Measurements from ENCODE around the gene COQ9.
"Not testable (repeated sequence)": the region's sequence is repeated elsewhere in the genome, so short reads cannot be mapped to it uniquely, and the experiment has no call there.

COQ9 gene

DNA sequence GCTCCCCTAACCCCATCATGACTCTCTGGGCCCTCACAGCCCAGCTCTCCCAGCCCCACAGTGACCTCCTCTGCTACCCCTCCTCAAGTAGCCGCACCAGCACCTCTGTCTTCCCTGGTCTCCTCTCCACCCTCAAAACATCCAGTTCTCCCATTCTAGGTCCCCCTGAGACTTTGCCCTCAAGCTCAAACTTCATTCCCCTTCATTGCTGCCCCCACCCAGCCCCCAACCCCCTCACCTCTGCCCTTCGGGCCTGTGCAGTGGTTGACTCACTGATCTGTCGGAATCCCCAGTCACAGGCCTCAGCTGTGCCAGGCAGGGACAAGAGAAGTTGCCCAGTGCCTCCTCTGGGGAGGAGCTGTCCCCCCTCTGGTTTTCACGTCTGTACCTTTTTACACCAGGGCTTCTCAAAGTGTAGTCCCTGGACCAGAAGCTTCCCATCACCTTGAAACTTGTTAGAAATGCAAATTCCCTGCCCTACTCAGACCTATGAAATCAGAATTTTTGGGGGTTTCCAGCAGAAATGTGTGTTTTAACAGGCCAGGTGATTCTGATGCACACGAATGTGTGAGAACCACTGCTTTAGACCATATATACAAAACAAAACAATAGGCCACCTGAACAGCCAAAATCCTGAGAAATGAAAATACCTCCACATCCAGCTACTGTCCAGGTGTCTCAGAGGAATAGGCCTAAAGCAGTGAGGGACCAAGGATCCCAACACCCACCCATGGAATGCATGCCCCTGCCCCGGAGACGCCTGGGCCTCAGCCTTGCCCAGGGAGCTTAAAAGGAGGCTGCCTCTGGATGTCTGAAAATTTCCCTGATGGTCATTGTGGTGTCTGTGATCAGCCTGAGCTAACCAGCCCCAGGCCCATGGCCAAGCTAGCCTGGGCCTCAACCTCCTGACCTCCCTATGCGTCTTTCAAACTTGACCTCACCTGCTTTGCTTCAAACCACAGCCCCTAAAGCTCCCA is 39.9 kb downstream of the COQ9 start:
- no peak for FAIRE-seq

DNA sequence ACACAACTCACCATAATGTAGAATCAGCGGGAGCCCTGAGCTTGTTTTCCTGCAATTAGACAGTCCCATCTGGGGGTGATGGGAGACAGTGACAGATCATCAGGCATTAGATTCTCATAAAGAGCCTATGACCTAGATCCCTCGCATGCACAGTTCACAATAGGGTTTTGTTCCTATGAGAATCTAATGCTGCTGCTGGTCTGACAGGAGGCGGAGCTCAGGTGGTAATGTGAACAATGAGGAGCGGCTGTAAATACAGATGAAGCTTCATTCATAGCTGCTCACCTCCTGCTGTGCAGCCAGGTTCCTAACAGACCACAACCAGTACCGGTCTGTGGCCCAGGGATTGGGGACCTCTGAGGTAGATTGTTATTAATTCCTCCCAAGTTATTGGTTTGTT is 42.0 kb downstream of the COQ9 start:
- FAIRE-seq, result no peak

DNA sequence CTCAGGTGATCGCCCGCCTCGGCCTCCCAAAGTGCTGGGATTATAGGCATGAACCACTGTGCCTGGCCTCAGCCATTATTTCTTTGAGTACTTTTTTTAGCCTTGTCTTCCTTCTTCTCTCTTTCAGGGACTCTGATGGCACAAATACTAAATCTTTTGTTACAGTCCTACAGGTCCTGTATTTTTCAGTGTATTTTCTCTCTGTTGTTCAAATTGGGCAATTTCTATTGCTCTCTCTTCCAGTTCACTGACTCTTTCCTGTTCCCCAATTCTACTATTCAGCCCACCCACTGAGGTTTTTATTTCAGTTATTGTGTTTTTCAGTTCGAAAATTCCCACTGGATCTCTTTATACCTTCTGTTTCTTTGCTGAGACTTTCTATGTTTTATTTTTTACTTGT is 46.5 kb downstream of the COQ9 start:
- FAIRE-seq, result no peak

DNA sequence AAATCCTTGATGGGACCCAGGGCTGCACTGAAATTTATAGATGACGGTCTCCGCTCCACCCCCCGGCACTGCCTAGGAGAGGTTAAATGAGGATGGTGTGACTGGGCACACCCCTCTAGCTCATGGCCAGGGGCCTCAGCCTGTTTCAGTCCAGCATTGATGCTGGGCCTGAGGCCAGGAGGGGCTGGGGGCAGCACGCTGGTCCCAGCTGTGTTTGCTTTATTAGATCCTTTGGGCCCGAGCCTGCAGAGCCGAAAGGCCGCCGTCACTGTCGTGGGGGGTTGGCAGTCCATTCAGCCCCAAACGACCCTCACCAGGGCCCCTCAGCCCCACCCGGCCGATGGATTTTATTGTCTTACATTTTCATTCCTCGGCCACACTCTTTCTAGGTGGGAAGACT is 49.8 kb downstream of the COQ9 start:
- no peak for FAIRE-seq

DNA sequence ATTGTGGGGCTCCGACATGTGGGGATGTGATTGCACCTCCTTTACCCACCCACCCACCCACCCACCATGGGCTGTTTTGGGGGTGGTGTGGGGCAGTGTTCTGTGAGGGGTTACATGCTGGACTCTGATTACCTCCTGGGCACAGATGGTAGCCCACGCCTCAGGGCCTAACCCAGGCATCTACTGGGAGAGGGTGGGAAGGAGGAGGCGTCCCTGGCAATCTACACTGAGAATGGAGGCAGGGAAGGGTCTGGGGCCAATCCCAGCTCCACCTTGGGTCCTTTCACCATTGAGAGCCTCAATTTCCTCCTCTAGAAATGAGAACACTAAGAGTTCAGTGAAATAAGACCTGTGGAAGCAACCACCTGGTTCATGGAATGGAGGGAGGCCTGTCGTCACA is 50.8 kb downstream of the COQ9 start:
- FAIRE-seq, result no peak

DNA sequence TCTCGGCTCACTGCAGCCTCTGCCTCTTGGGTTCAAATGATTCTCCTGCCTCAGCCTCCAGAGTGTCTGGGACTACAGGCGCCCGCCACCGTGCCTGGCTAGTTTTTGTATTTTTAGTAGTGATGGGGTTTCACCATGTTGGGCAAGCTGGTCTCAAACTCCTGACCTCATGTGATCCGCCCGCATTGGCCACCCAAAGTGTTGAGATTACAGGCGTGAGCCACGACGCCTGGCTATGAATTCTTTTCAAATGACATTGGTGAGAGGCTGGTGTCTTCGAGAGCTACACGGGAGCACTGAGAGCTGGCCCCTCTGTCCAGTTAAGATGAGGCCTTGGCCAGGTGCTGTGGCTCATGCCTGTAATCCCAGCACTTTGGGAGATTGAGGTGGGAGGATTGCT is 52.7 kb downstream of the COQ9 start:
- FAIRE-seq, result not testable (repeated sequence)

DNA sequence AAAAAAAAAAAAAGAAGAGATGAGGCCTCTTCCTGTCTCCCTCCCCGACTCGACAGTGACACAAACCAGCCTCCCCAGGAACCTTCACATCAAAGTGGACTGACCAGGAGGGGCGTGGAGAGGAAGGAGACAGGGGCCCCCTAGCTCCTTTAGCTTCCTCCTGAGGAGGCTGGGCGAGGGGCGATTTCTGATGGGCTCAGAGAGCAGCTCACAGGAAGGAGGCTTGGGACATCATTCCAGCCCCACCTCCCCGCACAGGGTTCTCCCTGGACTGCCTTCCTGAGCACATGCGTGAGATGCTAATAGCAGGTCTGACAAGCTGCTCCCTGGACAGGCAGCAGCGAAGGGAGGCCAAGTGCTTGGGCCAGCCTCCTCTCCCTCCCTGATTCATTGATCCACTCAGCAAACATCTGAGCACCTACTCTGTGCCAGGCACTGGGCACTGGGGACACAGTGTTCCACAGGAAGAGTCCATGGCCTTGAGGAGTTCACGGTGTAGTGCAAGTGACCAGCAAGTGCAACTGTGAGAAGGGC is 53.4 kb downstream of the COQ9 start:
- no peak for FAIRE-seq

DNA sequence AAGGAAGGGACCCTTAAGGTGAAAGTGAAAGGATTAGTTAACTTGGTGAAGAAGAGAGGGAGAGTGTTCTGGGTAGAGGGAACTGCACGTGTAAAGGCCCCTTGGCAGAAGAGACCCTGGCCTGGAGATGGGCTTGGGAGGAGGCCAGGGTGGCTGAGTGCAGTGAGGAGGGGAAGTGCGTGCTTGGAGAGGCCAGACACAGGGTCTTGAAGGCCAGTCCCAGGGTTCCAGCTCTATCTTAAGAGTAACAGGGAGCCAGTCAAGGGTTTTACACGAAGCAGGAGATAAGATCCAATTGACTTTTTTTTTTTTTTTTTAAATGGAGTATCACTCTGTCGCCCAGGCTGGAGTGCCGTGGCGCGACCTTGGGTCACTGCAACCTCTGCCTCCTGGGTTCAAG is 54.2 kb downstream of the COQ9 start:
- no peak for FAIRE-seq

DNA sequence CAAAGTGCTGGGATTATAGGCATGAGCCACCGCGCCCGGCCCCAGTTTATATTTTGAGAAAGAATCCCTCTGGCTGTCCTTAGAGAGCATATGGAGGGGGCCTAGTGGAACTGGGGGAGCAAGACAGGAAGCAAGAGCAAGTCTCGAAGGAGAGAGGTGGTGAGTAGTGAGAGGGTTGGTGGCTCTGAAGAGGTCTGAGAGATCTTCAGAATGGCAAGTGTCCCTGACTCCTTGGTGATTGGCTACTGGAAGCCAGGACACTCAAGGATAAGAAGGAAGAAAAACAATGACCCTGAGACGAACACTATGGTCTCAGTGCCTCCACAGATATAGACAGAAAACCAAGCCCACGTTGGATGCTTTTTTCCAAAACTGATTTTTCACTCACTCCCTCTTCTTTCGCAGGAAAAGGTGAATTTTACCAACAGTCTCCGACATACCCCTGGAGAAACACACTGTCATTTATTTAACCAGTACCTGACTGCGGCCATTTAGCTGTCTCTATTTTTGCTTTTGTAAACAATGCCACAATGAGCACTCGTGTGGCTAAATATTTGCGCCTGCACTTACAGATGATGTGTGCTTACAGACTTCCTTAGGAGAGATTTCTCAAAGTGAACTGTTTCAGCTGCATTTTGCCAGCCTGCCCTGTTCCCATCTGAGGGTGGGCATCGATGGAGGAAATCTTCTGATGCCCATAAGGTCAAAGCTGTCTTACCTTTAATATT is 54.9 kb downstream of the COQ9 start:
- no peak for FAIRE-seq

DNA sequence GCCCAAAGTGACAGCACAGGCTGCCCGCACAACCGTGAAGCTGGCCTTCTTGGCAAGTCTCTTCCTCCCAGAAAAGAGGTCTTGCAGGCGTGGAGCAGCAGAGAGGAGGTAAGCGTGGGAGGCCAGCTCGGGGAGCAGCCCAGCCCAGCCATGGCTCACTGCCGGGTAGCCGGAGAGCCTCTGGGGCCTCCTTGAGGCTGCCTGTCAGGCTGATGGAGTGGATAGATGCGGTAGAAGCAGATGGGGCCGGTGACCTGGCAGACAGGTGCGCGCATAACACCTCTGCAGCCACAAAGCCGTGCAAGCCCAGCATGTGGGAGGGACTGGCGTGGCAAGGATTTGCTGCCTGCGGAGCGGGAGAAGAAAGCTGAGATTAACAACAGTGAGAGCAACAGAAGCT is 56.1 kb downstream of the COQ9 start:
- no peak for FAIRE-seq

DNA sequence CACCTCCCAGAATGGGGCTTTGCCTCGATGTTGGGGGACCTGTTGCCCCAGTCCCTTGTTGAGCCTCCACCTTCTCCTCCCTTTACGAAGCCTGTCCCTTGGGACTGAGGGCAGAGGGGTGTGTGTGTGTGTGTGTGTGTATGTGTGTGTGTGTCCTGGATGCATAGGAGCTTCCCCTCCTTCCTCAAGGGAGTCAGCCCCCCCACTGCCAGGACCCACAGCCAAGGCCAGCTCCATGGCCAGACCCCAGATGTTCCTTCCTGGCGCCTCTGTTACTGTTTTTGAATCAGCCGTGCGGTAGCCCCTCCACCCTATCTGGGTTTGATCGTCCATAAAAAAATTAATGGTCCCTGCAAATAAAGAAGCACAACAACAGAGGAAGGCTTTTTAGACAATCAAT is 56.7 kb downstream of the COQ9 start:
- FAIRE-seq, result no peak

DNA sequence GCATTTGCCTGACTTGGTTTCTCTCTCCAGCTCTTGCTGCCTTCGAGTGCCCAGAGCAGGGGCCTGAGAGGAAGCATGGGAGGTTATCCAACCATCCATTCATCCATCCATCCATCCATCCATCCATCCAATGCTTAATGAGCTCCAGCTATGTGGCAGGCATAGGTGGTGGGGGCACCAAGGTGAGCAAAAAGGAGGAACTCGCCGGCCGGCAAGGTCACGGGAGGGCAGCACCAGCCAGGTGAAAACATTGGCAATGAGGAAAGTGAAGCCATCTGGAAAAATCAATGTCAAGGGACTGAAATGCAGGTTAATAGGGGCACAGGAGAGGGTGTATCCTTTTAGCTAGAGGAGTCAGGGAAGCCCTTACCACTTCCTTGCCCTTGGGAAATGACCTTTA is 57.2 kb downstream of the COQ9 start:
- FAIRE-seq, result no peak

DNA sequence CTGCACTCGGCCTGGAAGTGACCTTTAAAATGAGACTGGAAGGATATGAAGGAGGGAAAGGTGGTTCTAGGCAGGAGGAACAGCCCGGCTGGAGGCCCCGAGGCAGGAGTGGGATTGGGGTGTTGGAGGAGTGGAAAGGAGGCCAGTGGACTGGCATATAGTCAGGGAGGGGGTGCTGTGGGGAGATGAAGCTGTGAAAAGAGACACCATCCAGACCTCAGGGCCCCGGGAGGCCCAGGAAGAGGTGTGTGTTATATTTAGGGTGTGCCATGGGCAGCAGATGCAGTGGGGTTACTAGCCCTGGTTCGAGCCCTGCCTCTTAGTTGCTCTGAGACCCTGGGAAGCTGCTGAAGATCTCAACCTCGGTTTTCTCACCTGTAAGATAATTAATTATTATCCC is 57.9 kb downstream of the COQ9 start:
- no peak for FAIRE-seq

DNA sequence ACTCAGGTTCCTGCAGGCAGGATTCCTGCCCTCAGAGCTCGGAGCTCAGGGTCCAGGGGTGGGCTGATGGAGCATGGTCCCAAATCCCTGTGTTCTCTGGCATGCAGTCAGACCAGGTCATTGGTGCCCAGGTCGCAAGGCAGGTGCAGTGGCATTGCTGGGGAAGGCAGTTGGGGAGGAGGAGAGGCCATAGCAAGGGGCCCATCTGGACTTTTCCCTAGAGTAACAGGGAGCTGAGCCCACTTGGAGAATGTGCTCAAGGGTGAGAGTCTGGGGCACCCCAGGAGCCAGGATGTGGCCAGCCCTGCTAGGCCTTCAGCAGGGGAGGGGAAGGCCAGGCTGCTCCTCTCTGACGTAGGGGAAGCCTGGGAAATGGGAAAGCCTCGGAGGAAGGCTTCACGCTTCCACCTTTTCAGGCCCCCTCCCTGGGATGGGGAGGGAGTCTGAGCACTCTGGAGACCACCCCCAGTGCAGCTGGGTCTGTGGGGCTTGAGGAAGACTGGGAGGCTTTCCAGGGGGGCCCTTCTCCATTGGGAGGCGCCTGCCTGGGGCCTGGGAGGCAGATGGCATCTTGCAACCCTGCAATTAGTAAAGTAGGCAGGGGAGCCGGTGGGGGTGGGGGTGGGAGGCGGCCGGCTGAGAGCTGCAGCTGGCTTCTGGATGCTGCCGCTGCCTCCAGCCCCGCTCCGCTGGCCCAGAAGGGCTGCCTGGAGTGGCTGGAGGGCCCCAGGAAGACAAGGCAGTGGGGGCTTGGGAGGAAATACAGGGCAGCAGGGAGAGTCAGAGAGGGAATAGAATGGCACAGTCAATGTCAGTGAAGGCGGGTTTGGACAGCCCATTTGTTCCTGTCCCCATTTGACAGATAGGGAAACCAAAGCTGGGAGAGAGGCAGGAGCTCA is 60.1 kb downstream of the COQ9 start:
- no peak for FAIRE-seq

DNA sequence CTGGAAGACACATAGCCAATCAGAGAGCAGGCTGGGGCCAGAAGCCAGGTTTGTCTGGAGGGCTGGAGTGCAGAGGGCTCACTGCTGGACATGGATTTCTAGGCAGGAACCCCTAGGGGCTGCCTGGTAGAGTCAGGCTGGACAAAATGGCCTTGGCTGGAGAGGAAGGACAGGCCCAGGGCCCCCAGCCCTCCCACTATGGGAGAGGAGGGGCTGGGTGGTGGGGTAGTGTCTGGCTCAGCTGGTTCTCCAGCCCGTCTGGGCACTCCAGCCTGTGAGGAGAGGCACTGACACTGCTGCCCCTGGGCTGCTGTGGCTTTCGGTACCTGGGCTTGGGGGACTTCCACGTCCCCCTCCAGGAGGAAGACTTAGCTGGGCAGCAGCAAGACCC is 60.8 kb downstream of the COQ9 start:
- FAIRE-seq, result no peak

DNA sequence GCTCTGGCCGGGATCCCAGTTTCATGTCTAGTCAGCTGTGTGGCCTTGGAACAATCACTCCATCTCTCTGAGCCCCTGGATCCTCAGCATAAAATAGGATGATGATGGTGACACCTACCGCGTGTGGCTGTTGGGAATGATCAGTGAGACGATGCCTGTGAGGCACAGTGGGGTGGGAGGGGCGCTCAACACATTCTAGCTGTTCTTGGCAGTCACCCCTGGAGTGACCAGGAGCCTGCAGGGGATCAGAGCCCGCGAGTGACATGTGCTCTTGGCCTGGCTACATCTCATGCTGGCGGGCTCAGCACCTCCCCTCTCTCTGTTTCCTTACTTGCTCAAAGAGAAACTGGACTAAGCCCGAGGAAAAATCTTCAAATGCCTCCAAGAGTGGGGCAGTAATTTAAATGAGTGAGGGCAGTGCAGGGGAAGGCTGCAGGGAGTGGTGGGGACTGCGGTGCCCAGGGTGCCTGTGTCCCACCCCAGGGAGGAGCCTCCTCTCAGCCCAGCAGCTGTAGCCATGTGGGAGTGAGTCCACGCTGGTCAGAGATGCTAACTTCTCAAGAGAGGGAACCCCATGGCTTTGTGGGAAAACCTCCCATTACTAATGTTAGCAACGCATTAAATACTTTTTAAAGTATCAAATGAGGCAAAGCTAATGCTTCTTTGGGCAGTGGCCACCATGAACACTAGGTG is 62.1 kb downstream of the COQ9 start:
- no peak for FAIRE-seq

DNA sequence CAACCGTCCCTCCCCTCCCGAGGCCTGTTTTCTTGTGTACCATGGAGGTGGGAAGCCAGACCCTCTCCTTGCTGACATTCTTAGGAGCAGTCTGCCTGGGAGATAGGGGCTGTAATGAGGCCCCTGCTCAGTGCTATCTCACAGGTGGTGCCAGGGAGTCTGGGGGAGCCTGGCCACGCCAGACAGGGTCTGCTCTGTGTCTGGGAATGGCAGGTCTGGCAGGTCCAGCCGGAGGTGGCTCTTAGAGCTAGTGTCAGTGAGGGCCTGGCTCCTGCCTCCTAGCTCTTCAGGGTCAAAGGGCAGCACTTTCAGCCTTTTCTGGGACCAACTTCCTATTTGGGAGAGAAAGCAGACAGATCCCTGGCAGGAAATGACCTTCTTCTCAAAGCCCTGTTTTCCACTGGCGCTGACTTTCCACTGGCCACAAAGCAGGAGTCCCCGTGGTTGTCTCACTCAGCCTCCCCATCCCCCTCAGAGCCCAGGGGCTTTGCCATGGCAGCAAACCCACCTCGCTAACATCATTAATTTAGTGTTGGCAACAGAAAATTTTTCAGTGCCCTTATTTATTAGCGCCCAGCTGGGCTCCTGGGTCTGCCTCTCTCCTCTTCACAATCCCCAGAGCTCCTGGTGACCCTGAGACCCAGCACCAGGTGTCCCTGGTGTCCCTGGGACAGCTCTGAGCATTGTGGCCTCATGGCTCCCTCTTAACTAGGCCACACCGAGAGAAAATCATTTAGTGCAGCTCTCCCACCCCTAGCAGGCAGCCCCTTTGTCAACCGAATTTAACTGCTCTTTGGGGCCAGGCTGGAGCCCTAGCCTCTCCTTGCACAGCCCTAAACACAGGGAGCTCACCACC is 63.0 kb downstream of the COQ9 start:
- FAIRE-seq, result no peak
